AG09319 (cell line): ENCODE measurements around the gene ASTN2.

Experiments
- DNase-seq: peaks from one replicate; pipeline ENCODE4 v3.0.0-alpha.2; 2010; ENCODE audit warnings: low read depth; ENCODE audit errors: extremely low read depth
- TF ChIP-seq, protein P1 (sequence below): IDR thresholded peaks from 2 replicates; pipeline ENCODE4 v1.5.1; 2011; ENCODE audit warnings: low read depth, mild to moderate bottlenecking, inconsistent platforms, low read length, moderate library complexity

Gene ASTN2

DNA sequence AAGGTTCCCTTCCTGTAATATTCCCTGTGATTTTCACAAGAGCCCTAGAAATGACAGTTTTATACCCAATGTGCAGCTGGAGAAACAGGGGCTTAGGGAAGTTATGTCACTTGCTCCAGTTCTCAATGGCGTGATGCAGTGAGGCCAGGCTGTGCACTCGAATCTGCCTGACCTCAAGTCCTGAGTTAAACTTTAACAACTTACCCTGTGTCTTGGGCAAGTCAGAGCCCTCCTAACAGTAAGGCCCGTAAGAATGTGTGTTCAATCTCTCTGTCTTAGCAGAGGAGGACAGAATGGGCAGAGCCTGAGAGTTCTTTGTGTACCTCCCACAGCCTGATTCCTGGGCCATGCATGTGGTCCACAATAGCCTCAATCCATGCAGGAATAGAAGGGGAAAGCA, 546.7 kb downstream of the ASTN2 start:
- DNase-seq = no peak
- TF ChIP-seq, protein P1, sequence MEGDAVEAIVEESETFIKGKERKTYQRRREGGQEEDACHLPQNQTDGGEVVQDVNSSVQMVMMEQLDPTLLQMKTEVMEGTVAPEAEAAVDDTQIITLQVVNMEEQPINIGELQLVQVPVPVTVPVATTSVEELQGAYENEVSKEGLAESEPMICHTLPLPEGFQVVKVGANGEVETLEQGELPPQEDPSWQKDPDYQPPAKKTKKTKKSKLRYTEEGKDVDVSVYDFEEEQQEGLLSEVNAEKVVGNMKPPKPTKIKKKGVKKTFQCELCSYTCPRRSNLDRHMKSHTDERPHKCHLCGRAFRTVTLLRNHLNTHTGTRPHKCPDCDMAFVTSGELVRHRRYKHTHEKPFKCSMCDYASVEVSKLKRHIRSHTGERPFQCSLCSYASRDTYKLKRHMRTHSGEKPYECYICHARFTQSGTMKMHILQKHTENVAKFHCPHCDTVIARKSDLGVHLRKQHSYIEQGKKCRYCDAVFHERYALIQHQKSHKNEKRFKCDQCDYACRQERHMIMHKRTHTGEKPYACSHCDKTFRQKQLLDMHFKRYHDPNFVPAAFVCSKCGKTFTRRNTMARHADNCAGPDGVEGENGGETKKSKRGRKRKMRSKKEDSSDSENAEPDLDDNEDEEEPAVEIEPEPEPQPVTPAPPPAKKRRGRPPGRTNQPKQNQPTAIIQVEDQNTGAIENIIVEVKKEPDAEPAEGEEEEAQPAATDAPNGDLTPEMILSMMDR = no peak

- no peak for DNase-seq
- TF ChIP-seq, protein P1 = no peak
These were observed 553.5 kb downstream of the ASTN2 start for GRCh38 chr9:116861321-116861720.

- DNase-seq = peak; percentile 28
- TF ChIP-seq, protein P1 = peak; percentile 75
These were observed 554.2 kb downstream of the ASTN2 start for GRCh38 chr9:116860509-116861120.

DNA sequence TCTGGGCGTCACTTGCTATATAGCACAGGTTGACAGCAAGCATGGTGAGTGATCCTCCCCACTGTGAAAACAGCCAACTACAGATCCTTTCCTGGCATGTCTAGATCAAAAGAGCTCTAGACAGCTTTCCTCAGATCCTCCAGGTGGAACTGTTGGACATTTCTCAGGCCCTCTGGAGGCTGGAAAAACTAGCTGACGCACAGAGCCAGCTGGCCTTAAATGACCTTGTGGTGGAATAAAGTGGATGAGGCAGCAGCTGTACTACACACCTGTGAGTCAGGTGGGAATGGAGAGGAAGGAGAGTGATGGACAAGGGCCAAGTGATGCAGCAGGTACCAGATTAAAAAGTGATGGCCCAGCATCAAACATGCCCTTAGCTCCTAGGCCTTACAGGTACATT, 555.1 kb downstream of the ASTN2 start:
- TF ChIP-seq, protein P1 = no peak
- no peak for DNase-seq

DNA sequence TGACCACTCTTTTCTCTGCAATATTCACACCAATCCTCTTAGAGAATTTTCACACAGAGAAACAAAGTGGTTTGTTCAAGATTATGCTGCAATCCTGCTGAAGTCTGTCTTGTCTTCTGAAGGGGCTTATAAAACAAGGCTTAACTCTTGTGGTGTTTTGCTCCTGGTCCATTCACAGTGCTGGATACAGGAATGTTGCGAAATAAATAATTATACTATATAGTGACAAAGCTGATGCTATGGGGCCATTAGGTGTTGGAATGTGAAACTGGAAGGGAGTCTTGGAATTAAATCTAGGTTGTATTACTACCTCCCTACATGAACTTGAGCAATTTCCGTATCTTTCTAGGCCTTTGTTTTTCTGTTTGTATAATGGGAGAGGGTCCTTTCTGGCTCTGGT, 557.5 kb downstream of the ASTN2 start:
- TF ChIP-seq, protein P1 = no peak
- DNase-seq = no peak

GRCh38 chr9:116855881-116856662, 558.8 kb downstream of the ASTN2 start:
- DNase-seq = no peak
- TF ChIP-seq, protein P1 = no peak

GRCh38 chr9:116849721-116850120, 565.1 kb downstream of the ASTN2 start:
- TF ChIP-seq, protein P1 = no peak
- no peak for DNase-seq
